Measurements from ENCODE around the gene PTPRN2. TPM values are rescaled to one million over a fixed set of nuclear protein-coding genes. Genes with fewer than 3 reads are reported as not detected.
A peak's percentile ranks its signal among the peaks of the same experiment; 100 is the strongest.

Gene PTPRN2
- polyA plus RNA-seq, 2 donors = 0.37 to 0.40 TPM

DNA sequence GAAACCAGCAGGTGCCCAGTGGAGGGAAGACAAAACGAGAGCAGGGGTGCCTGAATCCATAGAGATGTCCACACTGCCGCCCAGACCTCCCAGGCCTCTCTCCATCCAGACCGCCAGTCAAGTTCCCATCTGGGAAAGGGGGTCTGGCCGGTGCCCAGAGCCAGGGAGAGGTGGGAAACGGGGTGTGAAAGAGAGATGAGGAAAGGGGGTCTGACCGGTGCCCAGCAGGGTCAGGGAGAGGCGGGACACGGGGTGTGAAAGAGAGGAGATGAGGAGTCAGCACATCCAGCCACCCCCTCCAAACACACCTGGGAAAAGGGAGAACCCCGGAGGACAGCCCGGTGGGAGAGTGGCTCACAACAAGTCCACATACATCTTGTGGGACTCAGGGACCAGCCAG, 185.8 kb downstream of the PTPRN2 start:
- Histone ChIP-seq H3K27ac (ENCODE audit: low read depth in 2 of 2, low read length in 1 of 2) (no peak overlapping the region), H3K27me3 (ENCODE audit: control insufficient read depth in 1 of 2, insufficient read depth in 2 of 2, low read length in 2 of 2) (no peaks in the 10 kb centered on the region), H3K9me3 (ENCODE audit: control insufficient read depth in 2 of 2, insufficient read depth in 1 of 2, low read depth in 1 of 2, low read length in 1 of 2) (peaks cover 2 to 6% of the 10 kb centered on the region in 2 donors), H3K36me3 (ENCODE audit: control insufficient read depth in 2 of 2, insufficient read depth in 2 of 2, low read length in 1 of 2) (no peaks in the 10 kb centered on the region), H3K4me1 (ENCODE audit: control insufficient read depth in 2 of 2, insufficient read depth in 2 of 2, low read length in 1 of 2) (peaks cover 0 to 21% of the 10 kb centered on the region in 2 donors), H3K4me3 (ENCODE audit: low read depth in 1 of 2, low read length in 2 of 2) (no peak overlapping the region)
- WGBS, 2 donors = 81 to 88% methylated on average over 10 of the region's 10 CpGs

DNA sequence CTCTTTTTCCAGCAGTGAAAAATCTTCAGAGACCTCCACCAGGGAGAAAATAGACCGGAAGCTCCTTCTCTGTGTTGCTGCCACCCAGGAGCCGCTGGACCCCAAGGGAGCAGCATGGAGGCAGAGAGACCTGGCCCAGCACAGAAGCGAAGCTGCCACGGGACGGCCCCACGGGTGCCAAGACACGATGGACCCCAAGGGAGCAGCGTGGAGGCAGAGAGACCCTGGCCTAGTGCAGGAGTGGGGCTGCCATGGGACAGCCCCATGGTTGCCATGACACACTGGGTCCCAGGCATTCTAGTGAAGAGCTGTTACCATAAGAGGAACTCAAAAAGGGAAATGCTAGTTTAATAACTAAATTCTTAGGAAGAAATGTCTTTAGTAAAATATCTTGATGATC, 186.3 kb downstream of the PTPRN2 start:
- Histone ChIP-seq H3K4me3 (ENCODE audit: low read depth in 1 of 2, low read length in 2 of 2) (no peak overlapping the region), H3K27ac (ENCODE audit: low read depth in 2 of 2, low read length in 1 of 2) (no peak overlapping the region), H3K27me3 (ENCODE audit: control insufficient read depth in 1 of 2, insufficient read depth in 2 of 2, low read length in 2 of 2) (no peaks in the 10 kb centered on the region), H3K9me3 (ENCODE audit: control insufficient read depth in 2 of 2, insufficient read depth in 1 of 2, low read depth in 1 of 2, low read length in 1 of 2) (peaks cover 2 to 6% of the 10 kb centered on the region in 2 donors), H3K4me1 (ENCODE audit: control insufficient read depth in 2 of 2, insufficient read depth in 2 of 2, low read length in 1 of 2) (peaks cover 0 to 26% of the 10 kb centered on the region in 2 donors), H3K36me3 (ENCODE audit: control insufficient read depth in 2 of 2, insufficient read depth in 2 of 2, low read length in 1 of 2) (no peaks in the 10 kb centered on the region)
- WGBS, 2 donors = 86 to 90% methylated on average over 8 of the region's 8 CpGs

DNA sequence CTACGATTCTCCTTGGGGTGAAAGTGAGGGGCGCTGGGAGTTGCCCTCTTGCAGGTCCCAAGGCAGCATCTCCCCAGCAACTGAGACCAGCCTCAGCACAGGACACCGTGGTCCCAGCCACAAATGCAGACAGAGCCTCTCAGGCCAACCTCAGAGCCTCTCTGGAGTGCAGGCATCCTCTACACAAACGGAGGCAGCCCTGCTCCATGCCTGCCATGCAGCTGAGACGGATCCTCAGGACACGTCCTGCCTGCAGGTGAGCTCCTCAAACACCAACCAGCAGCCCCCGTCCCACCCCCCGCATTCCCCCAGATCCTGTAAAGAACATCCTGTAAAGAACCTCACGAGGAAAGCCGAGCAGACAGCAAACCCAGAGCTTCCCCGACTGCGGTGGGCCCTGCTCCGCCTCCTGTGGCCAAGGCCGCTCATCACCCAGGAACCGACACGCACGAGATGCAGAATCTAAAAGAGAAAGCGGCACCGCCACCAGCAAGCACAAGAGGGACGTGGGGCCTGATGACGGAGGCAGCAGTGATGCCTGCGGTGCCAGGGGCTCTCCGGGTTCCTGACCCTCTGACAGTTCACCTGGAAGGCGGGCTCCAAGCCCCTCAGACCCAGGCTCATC, 186.9 kb downstream of the PTPRN2 start:
- Histone ChIP-seq H3K36me3 (ENCODE audit: control insufficient read depth in 2 of 2, insufficient read depth in 2 of 2, low read length in 1 of 2) (no peaks in the 10 kb centered on the region), H3K27me3 (ENCODE audit: control insufficient read depth in 1 of 2, insufficient read depth in 2 of 2, low read length in 2 of 2) (no peaks in the 10 kb centered on the region), H3K9me3 (ENCODE audit: control insufficient read depth in 2 of 2, insufficient read depth in 1 of 2, low read depth in 1 of 2, low read length in 1 of 2) (peaks cover 2 to 8% of the 10 kb centered on the region in 2 donors), H3K4me3 (ENCODE audit: low read depth in 1 of 2, low read length in 2 of 2) (no peak overlapping the region), H3K27ac (ENCODE audit: low read depth in 2 of 2, low read length in 1 of 2) (no peak overlapping the region), H3K4me1 (ENCODE audit: control insufficient read depth in 2 of 2, insufficient read depth in 2 of 2, low read length in 1 of 2) (peaks cover 0 to 30% of the 10 kb centered on the region in 2 donors)
- 80 to 87% methylated on average over 23 to 24 of the region's 24 CpGs for WGBS, 2 donors

DNA sequence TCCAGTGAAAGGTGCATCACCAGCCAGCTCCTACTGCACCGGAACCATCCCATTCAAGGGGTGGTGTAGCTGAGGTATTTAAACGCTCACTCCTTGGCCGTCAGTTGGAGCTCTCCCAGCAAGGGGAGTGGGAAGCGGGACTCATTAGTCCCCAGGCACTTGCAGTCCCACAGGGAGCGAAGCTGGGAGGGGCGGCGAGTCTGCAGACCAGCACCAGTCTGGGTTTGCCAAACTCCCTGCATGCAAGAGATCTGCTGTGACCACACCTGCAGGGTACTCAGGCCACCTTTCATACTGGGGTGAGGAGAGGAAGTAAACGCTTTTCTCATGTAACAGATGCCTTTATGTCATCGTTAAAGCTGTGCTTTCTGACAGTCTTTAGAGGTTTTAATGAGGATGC, 187.9 kb downstream of the PTPRN2 start:
- Histone ChIP-seq H3K9me3 (ENCODE audit: control insufficient read depth in 2 of 2, insufficient read depth in 1 of 2, low read depth in 1 of 2, low read length in 1 of 2) (peaks cover 2 to 8% of the 10 kb centered on the region in 2 donors), H3K27me3 (ENCODE audit: control insufficient read depth in 1 of 2, insufficient read depth in 2 of 2, low read length in 2 of 2) (no peaks in the 10 kb centered on the region), H3K27ac (ENCODE audit: low read depth in 2 of 2, low read length in 1 of 2) (no peak overlapping the region), H3K4me3 (ENCODE audit: low read depth in 1 of 2, low read length in 2 of 2) (no peak overlapping the region), H3K36me3 (ENCODE audit: control insufficient read depth in 2 of 2, insufficient read depth in 2 of 2, low read length in 1 of 2) (no peaks in the 10 kb centered on the region), H3K4me1 (ENCODE audit: control insufficient read depth in 2 of 2, insufficient read depth in 2 of 2, low read length in 1 of 2) (peaks cover 0 to 31% of the 10 kb centered on the region in 2 donors)
- WGBS, 2 donors = 84% methylated on average over 9 of the region's 9 CpGs

DNA sequence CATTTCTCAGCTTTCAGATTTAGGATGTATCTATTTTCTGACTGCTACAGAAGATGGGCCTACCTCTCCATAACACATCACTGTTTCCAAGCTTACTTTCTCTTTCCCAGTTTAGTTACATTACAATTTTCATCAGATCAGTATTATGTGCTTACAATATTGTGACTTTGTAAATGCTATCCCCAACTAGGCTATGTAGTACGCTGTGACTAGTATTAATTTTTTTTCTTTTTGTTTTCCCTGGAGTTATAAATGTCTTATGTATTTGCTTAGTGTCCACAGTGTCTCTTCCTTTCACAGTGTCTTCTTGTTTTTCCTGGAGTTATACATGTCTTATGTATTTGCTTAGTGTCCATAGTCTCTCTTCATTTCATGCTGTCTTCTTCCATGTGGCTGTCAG, 188.9 kb downstream of the PTPRN2 start:
- WGBS, 2 donors = 95% methylated on average over 1 of the region's 1 CpG
- Histone ChIP-seq H3K9me3 (ENCODE audit: control insufficient read depth in 2 of 2, insufficient read depth in 1 of 2, low read depth in 1 of 2, low read length in 1 of 2) (peaks cover 2 to 8% of the 10 kb centered on the region in 2 donors), H3K4me1 (ENCODE audit: control insufficient read depth in 2 of 2, insufficient read depth in 2 of 2, low read length in 1 of 2) (peaks cover 0 to 25% of the 10 kb centered on the region in 2 donors), H3K27me3 (ENCODE audit: control insufficient read depth in 1 of 2, insufficient read depth in 2 of 2, low read length in 2 of 2) (no peaks in the 10 kb centered on the region), H3K4me3 (ENCODE audit: low read depth in 1 of 2, low read length in 2 of 2) (no peak overlapping the region), H3K27ac (ENCODE audit: low read depth in 2 of 2, low read length in 1 of 2) (no peak overlapping the region), H3K36me3 (ENCODE audit: control insufficient read depth in 2 of 2, insufficient read depth in 2 of 2, low read length in 1 of 2) (no peaks in the 10 kb centered on the region)

DNA sequence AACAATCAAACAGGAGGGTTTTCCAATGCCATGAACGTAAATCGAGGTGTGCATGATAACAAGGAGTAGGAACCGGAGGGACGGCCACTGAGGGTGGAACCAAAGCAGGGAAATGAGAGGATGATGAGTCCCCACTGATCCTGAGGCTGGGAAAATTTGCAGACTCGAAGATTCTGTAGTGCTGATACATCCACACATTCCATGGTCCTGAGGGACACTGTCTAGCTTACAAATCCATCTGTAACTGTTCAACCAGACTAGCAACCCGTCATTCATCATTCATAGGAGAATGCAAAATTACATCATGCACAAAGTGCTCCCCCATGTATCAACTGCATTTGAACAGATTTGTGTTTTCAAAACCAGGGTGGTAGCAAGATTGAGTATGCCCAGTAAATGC, 189.7 kb downstream of the PTPRN2 start:
- Histone ChIP-seq H3K4me3 (ENCODE audit: low read depth in 1 of 2, low read length in 2 of 2) (no peak overlapping the region), H3K27me3 (ENCODE audit: control insufficient read depth in 1 of 2, insufficient read depth in 2 of 2, low read length in 2 of 2) (no peaks in the 10 kb centered on the region), H3K9me3 (ENCODE audit: control insufficient read depth in 2 of 2, insufficient read depth in 1 of 2, low read depth in 1 of 2, low read length in 1 of 2) (peaks cover 2 to 6% of the 10 kb centered on the region in 2 donors), H3K27ac (ENCODE audit: low read depth in 2 of 2, low read length in 1 of 2) (no peak overlapping the region), H3K36me3 (ENCODE audit: control insufficient read depth in 2 of 2, insufficient read depth in 2 of 2, low read length in 1 of 2) (no peaks in the 10 kb centered on the region), H3K4me1 (ENCODE audit: control insufficient read depth in 2 of 2, insufficient read depth in 2 of 2, low read length in 1 of 2) (peaks cover 0 to 21% of the 10 kb centered on the region in 2 donors)
- WGBS, 2 donors = 92% methylated on average over 6 of the region's 6 CpGs

DNA sequence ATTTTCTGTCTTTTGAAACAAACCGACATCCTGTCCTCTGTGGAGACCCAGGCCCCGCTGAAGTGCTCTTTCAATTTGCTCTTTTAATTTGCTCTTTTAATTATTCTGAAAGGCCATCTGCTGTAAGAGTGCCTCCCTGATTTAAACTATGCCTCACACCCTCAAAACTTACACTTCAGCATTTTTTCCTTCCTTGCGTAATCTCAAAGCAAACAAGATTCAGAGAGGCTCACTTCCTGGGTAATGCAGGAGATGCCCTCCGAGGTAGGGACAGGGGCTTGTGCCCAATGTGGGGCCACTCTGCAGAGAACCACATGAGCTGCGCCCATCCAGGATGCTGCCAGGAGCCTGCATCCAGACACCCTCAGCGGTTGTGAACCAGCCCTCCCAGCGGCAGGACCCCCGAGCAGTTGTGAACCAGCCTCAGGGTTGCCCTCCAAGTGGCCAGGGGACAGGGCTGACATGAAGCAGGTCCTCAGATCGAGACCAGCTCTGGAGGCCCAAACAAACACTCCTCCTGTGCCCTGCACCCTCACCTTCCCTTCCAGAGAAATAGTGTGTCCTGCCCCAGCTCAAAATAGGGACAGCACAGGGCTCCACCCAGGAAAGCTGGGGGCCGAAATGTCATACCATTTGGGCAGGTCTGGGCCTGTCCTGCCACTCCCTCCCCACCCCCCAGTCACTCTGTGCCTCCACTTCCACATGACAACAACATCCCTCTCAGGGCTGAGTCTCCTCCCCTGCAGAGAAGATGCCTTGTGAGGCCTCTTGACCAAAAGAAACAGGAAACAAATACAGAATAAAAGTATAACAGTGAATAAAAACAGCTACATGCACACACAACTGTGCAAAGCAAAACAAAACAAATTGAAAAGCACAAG, 190.4 kb downstream of the PTPRN2 start:
- Histone ChIP-seq H3K27ac (ENCODE audit: low read depth in 2 of 2, low read length in 1 of 2) (peak overlapping the region; percentile 1 to 41), H3K4me3 (ENCODE audit: low read depth in 1 of 2, low read length in 2 of 2) (no peak overlapping the region), H3K9me3 (ENCODE audit: control insufficient read depth in 2 of 2, insufficient read depth in 1 of 2, low read depth in 1 of 2, low read length in 1 of 2) (peaks cover 2 to 6% of the 10 kb centered on the region in 2 donors), H3K4me1 (ENCODE audit: control insufficient read depth in 2 of 2, insufficient read depth in 2 of 2, low read length in 1 of 2) (peaks cover 0 to 17% of the 10 kb centered on the region in 2 donors), H3K36me3 (ENCODE audit: control insufficient read depth in 2 of 2, insufficient read depth in 2 of 2, low read length in 1 of 2) (no peaks in the 10 kb centered on the region), H3K27me3 (ENCODE audit: control insufficient read depth in 1 of 2, insufficient read depth in 2 of 2, low read length in 2 of 2) (no peaks in the 10 kb centered on the region)
- WGBS, 2 donors = 60 to 61% methylated on average over 10 of the region's 10 CpGs

DNA sequence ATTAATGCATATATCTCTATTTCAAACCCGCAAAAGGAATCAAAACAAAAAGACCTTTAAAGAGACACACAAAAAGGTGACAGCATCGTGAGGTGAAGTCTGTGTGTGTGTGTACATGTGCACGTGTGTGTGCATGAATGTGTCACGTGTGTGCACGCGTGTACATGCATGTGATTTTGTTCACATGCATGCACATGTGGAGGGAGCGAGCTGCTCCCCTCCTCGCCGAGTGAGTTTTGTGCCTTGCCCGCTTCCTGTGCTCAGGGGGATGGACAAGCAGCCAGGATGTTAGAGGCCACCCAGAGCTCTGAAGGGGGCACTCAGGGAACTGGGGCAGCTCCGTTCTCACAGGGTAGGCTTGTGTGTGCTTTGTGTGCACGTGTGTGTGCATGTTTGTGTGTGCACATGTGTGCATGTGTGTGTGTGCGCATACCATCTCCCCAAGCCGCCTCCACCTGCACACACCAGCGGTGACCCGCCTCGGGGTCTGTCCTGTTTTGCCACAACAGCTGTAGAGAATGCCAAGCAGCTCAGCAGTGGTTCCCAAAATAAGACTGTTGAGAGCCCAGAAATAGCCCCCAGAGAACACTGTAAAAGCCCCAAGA, 191.2 kb downstream of the PTPRN2 start:
- Histone ChIP-seq H3K9me3 (ENCODE audit: control insufficient read depth in 2 of 2, insufficient read depth in 1 of 2, low read depth in 1 of 2, low read length in 1 of 2) (peaks cover 2 to 6% of the 10 kb centered on the region in 2 donors), H3K4me3 (ENCODE audit: low read depth in 1 of 2, low read length in 2 of 2) (no peak overlapping the region), H3K36me3 (ENCODE audit: control insufficient read depth in 2 of 2, insufficient read depth in 2 of 2, low read length in 1 of 2) (no peaks in the 10 kb centered on the region), H3K27ac (ENCODE audit: low read depth in 2 of 2, low read length in 1 of 2) (peak overlapping the region; percentile 1 to 23), H3K4me1 (ENCODE audit: control insufficient read depth in 2 of 2, insufficient read depth in 2 of 2, low read length in 1 of 2) (peaks cover 0 to 17% of the 10 kb centered on the region in 2 donors), H3K27me3 (ENCODE audit: control insufficient read depth in 1 of 2, insufficient read depth in 2 of 2, low read length in 2 of 2) (no peaks in the 10 kb centered on the region)
- WGBS, 2 donors = 55 to 60% methylated on average over 17 of the region's 17 CpGs

DNA sequence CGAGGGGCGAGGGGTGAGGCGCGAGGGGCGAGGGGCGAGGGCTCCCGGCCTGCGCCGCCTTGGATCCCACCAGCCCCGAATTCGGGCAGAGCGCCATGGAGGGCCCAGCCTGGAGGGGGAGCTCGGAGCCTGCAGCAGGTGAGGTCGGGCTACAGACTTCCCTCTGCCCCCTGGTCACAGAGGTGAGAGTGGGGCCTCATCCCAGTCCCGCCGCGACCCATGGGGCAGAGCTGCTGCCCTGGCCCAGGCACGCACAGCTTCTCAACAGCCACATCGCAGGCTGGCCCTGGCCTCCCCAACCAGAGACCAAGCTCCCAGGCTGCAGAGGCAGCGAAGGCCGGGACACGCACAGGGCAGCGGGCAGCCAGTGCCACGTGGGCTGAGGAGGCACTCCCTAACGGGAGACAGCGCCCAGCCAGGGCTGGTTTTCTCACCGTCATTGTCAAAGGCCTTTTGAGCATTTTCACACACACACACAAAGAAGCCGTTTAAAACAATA, 191.8 kb downstream of the PTPRN2 start:
- WGBS, 2 donors = 37 to 70% methylated on average over 10 to 28 of the region's 28 CpGs
- Histone ChIP-seq H3K4me3 (ENCODE audit: low read depth in 1 of 2, low read length in 2 of 2) (no peak overlapping the region), H3K9me3 (ENCODE audit: control insufficient read depth in 2 of 2, insufficient read depth in 1 of 2, low read depth in 1 of 2, low read length in 1 of 2) (peaks cover 2 to 6% of the 10 kb centered on the region in 2 donors), H3K4me1 (ENCODE audit: control insufficient read depth in 2 of 2, insufficient read depth in 2 of 2, low read length in 1 of 2) (peaks cover 0 to 17% of the 10 kb centered on the region in 2 donors), H3K27me3 (ENCODE audit: control insufficient read depth in 1 of 2, insufficient read depth in 2 of 2, low read length in 2 of 2) (no peaks in the 10 kb centered on the region), H3K36me3 (ENCODE audit: control insufficient read depth in 2 of 2, insufficient read depth in 2 of 2, low read length in 1 of 2) (no peaks in the 10 kb centered on the region), H3K27ac (ENCODE audit: low read depth in 2 of 2, low read length in 1 of 2) (peak overlapping the region in 1 of 2 donors; percentile 59)
